ENCODE results near the gene RBBP6. TPM values are rescaled to one million over a fixed set of nuclear protein-coding genes. Genes with fewer than 3 reads are reported as not detected.

The RBBP6 gene
- total and polyA plus RNA-seq, 2 donors (not counting 3 experiments of a cell fraction or from before 2014, with no cell fraction given): 16.8 to 52.1 TPM

DNA sequence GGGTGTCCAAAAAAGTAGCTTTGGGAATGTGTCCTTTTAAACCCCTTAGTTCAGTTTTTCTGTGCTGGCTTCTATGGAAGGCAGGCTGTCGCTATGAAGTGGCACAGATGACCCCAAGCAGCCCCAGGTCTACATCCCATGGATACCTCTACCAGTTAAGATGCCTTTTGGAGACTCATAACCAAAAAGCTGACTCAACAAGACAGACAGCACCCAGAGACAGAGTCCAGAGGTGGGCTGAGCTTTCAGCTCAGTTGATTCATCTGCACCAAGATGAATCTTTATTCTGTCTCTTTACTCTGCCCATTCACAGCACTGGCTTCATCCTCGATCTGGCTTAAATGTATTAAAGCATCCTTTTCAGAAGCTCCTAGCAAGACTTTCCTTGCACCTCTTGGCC, 29.8 kb upstream of the RBBP6 start:
- TF ChIP-seq POLR2A (IDR thresholded peaks at IDR 0.05; ENCODE audit: low read depth, low read length): no peak
- no peak for TF ChIP-seq EZH2 (IDR thresholded peaks at IDR 0.05; ENCODE audit: borderline replicate concordance, low read depth, low read length, severe bottlenecking)
- TF ChIP-seq, protein P1, sequence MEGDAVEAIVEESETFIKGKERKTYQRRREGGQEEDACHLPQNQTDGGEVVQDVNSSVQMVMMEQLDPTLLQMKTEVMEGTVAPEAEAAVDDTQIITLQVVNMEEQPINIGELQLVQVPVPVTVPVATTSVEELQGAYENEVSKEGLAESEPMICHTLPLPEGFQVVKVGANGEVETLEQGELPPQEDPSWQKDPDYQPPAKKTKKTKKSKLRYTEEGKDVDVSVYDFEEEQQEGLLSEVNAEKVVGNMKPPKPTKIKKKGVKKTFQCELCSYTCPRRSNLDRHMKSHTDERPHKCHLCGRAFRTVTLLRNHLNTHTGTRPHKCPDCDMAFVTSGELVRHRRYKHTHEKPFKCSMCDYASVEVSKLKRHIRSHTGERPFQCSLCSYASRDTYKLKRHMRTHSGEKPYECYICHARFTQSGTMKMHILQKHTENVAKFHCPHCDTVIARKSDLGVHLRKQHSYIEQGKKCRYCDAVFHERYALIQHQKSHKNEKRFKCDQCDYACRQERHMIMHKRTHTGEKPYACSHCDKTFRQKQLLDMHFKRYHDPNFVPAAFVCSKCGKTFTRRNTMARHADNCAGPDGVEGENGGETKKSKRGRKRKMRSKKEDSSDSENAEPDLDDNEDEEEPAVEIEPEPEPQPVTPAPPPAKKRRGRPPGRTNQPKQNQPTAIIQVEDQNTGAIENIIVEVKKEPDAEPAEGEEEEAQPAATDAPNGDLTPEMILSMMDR (IDR thresholded peaks at IDR 0.05; ENCODE audit: extremely low read depth in 1 of 2, insufficient read depth in 1 of 2, low read depth in 1 of 2, low read length in 2 of 2): no peak
- TF ChIP-seq MYC (IDR thresholded peaks at IDR 0.05; ENCODE audit: low read depth, low read length): no peak
- no peaks in the 10 kb centered on the region for H3K4me1 ChIP-seq (ENCODE audit: control insufficient read depth, extremely low read depth, insufficient read depth, low read length)
- no peak overlapping the region for H2AFZ ChIP-seq (ENCODE audit: low read depth, low read length)
- ChIA-PET CTCF (interaction anchor here (1.2 to 1.6 kb wide), 2 partner anchors 439 to 464 kb away, joined by 3 to 7 read pairs; no protein-coding TSS in a partner anchor), POLR2A (no interaction called here)
- H3K9me1 ChIP-seq (replicated peaks; ENCODE audit: control insufficient read depth, extremely low read depth, insufficient read depth, low read length): no peaks in the 10 kb centered on the region
- intact Hi-C loops (cut with micrococcal nuclease): no loop called here
- H4K20me1 ChIP-seq (replicated peaks; ENCODE audit: control insufficient read depth, extremely low read depth, insufficient read depth, low read length): no peaks in the 10 kb centered on the region
- peaks cover 0 to 5% of the 10 kb centered on the region in 2 experiments for H3K27me3 ChIP-seq (ENCODE audit: control insufficient read depth in 2 of 2, insufficient read depth in 2 of 2, low read length in 2 of 2)
- H3K9ac ChIP-seq (replicated peaks; ENCODE audit: extremely low read depth, insufficient read depth, low read length): no peak overlapping the region
- no TSS peak for BruUV-seq (replicated peaks)
- DNase-seq (ENCODE audit: low read depth, low spot score) (no peak), FAIRE-seq (no peak)
- H3K27ac ChIP-seq (ENCODE audit: insufficient read depth, low read depth, low read length): no peak overlapping the region
- no peak overlapping the region for H3K4me2 ChIP-seq (ENCODE audit: insufficient read depth, low read length)
- no peaks in the 10 kb centered on the region for H3K79me2 ChIP-seq (ENCODE audit: control insufficient read depth, insufficient read depth, low read length)
- dilution Hi-C loops (cut with MboI; ENCODE audit: extremely low pct_ligation_motif_present, low sequenced_read_pairs): no loop called here
- H3K36me3 ChIP-seq (ENCODE audit: control insufficient read depth in 2 of 2, extremely low read depth in 1 of 2, insufficient read depth in 2 of 2, low read length in 2 of 2): no peaks in the 10 kb centered on the region
- no peak overlapping the region for H3K4me3 ChIP-seq (replicated peaks in 1 of 3; ENCODE audit: insufficient read depth in 1 of 3, low read depth in 1 of 3, low read length in 3 of 3)
- no peaks in the 10 kb centered on the region for H3K9me3 ChIP-seq (replicated peaks; ENCODE audit: control insufficient read depth, insufficient read depth, low read length)

DNA sequence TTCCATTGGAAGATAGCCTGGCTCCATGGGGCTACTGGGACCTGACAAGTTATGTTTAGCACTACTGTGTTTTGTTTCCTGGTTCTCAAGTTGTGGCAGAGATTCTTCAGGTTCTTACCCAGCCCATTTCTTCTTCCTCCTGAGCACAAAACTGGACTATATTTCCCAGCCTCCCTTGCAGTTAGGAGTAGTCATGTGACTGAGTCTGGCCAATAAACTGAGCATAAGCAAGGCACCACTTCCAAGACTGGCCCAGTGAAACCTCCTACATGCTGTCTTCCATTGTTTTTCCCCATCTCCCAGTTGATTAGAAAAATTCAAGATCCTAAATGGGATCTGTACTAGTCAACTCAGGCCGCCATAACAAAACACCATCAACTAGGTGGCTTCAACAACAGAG, 28.2 kb upstream of the RBBP6 start:
- Histone ChIP-seq H2AFZ (ENCODE audit: low read depth, low read length) (no peak overlapping the region), H3K9me1 (replicated peaks; ENCODE audit: control insufficient read depth, extremely low read depth, insufficient read depth, low read length) (no peaks in the 10 kb centered on the region), H3K9ac (replicated peaks; ENCODE audit: extremely low read depth, insufficient read depth, low read length) (no peak overlapping the region), H3K36me3 (ENCODE audit: control insufficient read depth in 2 of 2, extremely low read depth in 1 of 2, insufficient read depth in 2 of 2, low read length in 2 of 2) (no peaks in the 10 kb centered on the region), H3K4me3 (replicated peaks in 1 of 3; ENCODE audit: insufficient read depth in 1 of 3, low read depth in 1 of 3, low read length in 3 of 3) (no peak overlapping the region), H3K4me2 (ENCODE audit: insufficient read depth, low read length) (no peak overlapping the region), H3K27ac (ENCODE audit: insufficient read depth, low read depth, low read length) (no peak overlapping the region), H4K20me1 (replicated peaks; ENCODE audit: control insufficient read depth, extremely low read depth, insufficient read depth, low read length) (no peaks in the 10 kb centered on the region), H3K79me2 (ENCODE audit: control insufficient read depth, insufficient read depth, low read length) (no peaks in the 10 kb centered on the region), H3K9me3 (replicated peaks; ENCODE audit: control insufficient read depth, insufficient read depth, low read length) (no peaks in the 10 kb centered on the region), H3K4me1 (ENCODE audit: control insufficient read depth, extremely low read depth, insufficient read depth, low read length) (no peaks in the 10 kb centered on the region), H3K27me3 (ENCODE audit: control insufficient read depth in 2 of 2, insufficient read depth in 2 of 2, low read length in 2 of 2) (peaks cover 0 to 2% of the 10 kb centered on the region in 2 experiments)
- BruUV-seq (replicated peaks): no TSS peak
- ChIA-PET CTCF (no interaction called here), POLR2A (no interaction called here)
- FAIRE-seq: no peak
- intact Hi-C loops (cut with micrococcal nuclease): no loop called here
- TF ChIP-seq, protein P2, sequence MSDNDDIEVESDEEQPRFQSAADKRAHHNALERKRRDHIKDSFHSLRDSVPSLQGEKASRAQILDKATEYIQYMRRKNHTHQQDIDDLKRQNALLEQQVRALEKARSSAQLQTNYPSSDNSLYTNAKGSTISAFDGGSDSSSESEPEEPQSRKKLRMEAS (IDR thresholded peaks at IDR 0.05; ENCODE audit: insufficient read depth, insufficient read length): no peak
- TF ChIP-seq GATA2 (IDR thresholded peaks at IDR 0.05; ENCODE audit: insufficient read depth, insufficient read length, low read depth, low read length) (no peak), MYC (IDR thresholded peaks at IDR 0.05; ENCODE audit: low read depth, low read length) (no peak), EZH2 (IDR thresholded peaks at IDR 0.05; ENCODE audit: borderline replicate concordance, low read depth, low read length, severe bottlenecking) (no peak), JUN (IDR thresholded peaks at IDR 0.05; ENCODE audit: borderline replicate concordance, insufficient read depth, insufficient read length, low read depth) (no peak), POLR2A (IDR thresholded peaks at IDR 0.05; ENCODE audit: low read depth, low read length) (no peak)
- TF ChIP-seq, protein P1 (IDR thresholded peaks at IDR 0.05; ENCODE audit: extremely low read depth in 1 of 2, insufficient read depth in 1 of 2, low read depth in 1 of 2, low read length in 2 of 2): no peak
- dilution Hi-C loops (cut with MboI; ENCODE audit: extremely low pct_ligation_motif_present, low sequenced_read_pairs): no loop called here
- DNase-seq (ENCODE audit: low read depth, low spot score): no peak

Data from endothelial cell of umbilical vein (primary cell).